Type B pancreatic cell (in vitro differentiated cells): ENCODE data around the gene TCEANC2. TPM values are rescaled to one million over a fixed set of nuclear protein-coding genes. Genes with fewer than 3 reads are reported as not detected.

Experiments
- DNase-seq: peaks from one replicate; pipeline ENCODE4 v3.0.0; 2021; ENCODE audit warnings: mixed read lengths; ENCODE audit not compliant: unreplicated experiment; ENCODE audit errors: extremely low spot score
- H3K27ac Mint-ChIP-seq: 2 replicates; pipeline ENCODE4 v1.8.0; 2021; ENCODE audit warnings: mild to moderate bottlenecking, mixed read lengths
- H3K27me3 Mint-ChIP-seq: 2 replicates; pipeline ENCODE4 v1.8.0; 2021; ENCODE audit warnings: mixed read lengths
- H3K36me3 Mint-ChIP-seq: 2 replicates; pipeline ENCODE4 v1.8.0; 2021; ENCODE audit warnings: mixed read lengths
- H3K4me1 Mint-ChIP-seq: one replicate; pipeline ENCODE4 v1.8.0; 2021; ENCODE audit warnings: mixed read lengths; ENCODE audit not compliant: unreplicated experiment
- H3K4me3 Mint-ChIP-seq: 2 replicates; pipeline ENCODE4 v1.8.0; 2021; ENCODE audit warnings: mild to moderate bottlenecking, mixed read lengths
- H3K9me3 Mint-ChIP-seq: 2 replicates; pipeline ENCODE4 v1.8.0; 2021; ENCODE audit warnings: mixed read lengths
- CTCF ChIP-seq: fragments of 200-600 bp; sonication (generic); conservative IDR thresholded peaks from 2 replicates; pipeline ENCODE4 v1.5.0; 2021; ENCODE audit warnings: antibody characterized with exemption, mild to moderate bottlenecking
- total RNA-seq: library from RNA; stranded (reverse); gene quantifications from 2 replicates; pipeline ENCODE4 v1.2.1, GENCODE V29; 2021; ENCODE audit warnings: low replicate concordance

The TCEANC2 gene
- total RNA-seq, 1 donor from 2014 or later = 7.6 TPM

GRCh38 chr1:54129858-54130257 is 76.5 kb downstream of the TCEANC2 start:
- no peak for DNase-seq
- peaks cover 4% of the 10 kb centered on the region for H3K4me1 Mint-ChIP-seq
- H3K27ac Mint-ChIP-seq = no peak overlapping the region
- peaks cover 13% of the 10 kb centered on the region for H3K27me3 Mint-ChIP-seq
- no peak overlapping the region for H3K4me3 Mint-ChIP-seq
- peaks cover 5% of the 10 kb centered on the region for H3K9me3 Mint-ChIP-seq
- TF ChIP-seq CTCF = no peak
- no peaks in the 10 kb centered on the region for H3K36me3 Mint-ChIP-seq

GRCh38 chr1:54131419-54131818 is 78.0 kb downstream of the TCEANC2 start:
- Mint-ChIP-seq H3K9me3 (peaks cover 5% of the 10 kb centered on the region), H3K4me3 (no peak overlapping the region), H3K27me3 (peaks cover 13% of the 10 kb centered on the region), H3K4me1 (peaks cover 16% of the 10 kb centered on the region), H3K27ac (no peak overlapping the region), H3K36me3 (no peaks in the 10 kb centered on the region)
- no peak for TF ChIP-seq CTCF
- DNase-seq = no peak

DNA sequence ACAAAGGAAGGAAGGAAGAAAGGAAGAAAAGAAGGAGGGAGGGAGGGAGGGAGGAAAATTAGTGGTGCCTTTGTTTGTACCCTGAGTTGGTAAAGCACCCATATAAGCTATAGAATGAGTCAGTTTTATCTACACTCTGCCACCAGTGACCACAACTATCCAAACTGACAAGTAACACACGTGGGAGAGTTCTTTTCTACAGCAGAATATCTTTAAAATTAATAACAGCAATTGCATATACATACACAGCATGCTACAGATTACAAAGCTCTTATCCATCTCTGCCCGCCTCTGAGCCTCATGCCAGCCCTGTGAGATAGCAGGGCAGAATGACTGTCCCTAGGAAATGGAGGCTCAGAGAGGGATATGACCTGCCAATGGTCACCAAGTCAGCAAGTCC is 79.1 kb downstream of the TCEANC2 start:
- Mint-ChIP-seq H3K27me3 (peaks cover 13% of the 10 kb centered on the region), H3K4me1 (peaks cover 24% of the 10 kb centered on the region), H3K4me3 (no peak overlapping the region), H3K9me3 (peaks cover 4% of the 10 kb centered on the region), H3K36me3 (no peaks in the 10 kb centered on the region), H3K27ac (no peak overlapping the region)
- no peak for DNase-seq
- no peak for TF ChIP-seq CTCF

- H3K27ac Mint-ChIP-seq = no peak overlapping the region
Observed at GRCh38 chr1:54134295-54134694, 80.9 kb downstream of the TCEANC2 start.

GRCh38 chr1:54135436-54136120 is 82.2 kb downstream of the TCEANC2 start:
- H3K36me3 Mint-ChIP-seq = no peaks in the 10 kb centered on the region
- DNase-seq = no peak
- TF ChIP-seq CTCF = no peak
- H3K27ac Mint-ChIP-seq = peak overlapping the region; percentile 86
- H3K27me3 Mint-ChIP-seq = peaks cover 3% of the 10 kb centered on the region
- no peaks in the 10 kb centered on the region for H3K9me3 Mint-ChIP-seq
- peak overlapping the region; percentile 67 for H3K4me3 Mint-ChIP-seq
- H3K4me1 Mint-ChIP-seq = peaks cover 21% of the 10 kb centered on the region

More at GRCh38 chr1:54134295-54134694, 80.9 kb downstream of the TCEANC2 start:
- Mint-ChIP-seq H3K27me3 (peaks cover 3% of the 10 kb centered on the region), H3K4me3 (no peak overlapping the region), H3K4me1 (peaks cover 21% of the 10 kb centered on the region), H3K36me3 (no peaks in the 10 kb centered on the region), H3K9me3 (no peaks in the 10 kb centered on the region)
- no peak for TF ChIP-seq CTCF
- DNase-seq = no peak
